Lower lobe of right lung (tissue), 2 donors: Measurements from ENCODE around the gene SLC9A8. TPM values are rescaled to one million over a fixed set of nuclear protein-coding genes. Genes with fewer than 3 reads are reported as not detected.

Experiments used
- ATAC-seq, 2 donors: fragments of 200-7000 bp; cut with Tn5 transposase; one replicate each; pipeline ENCODE4 v1.9.1; 2020 to 2022; ENCODE audit warnings: mild to moderate bottlenecking in 2 of 2, moderate library complexity in 2 of 2
- DNase-seq: peaks from one replicate; pipeline ENCODE4 v3.0.0-alpha.2; 2020
- H3K27ac ChIP-seq: fragments of 200-600 bp; one replicate; pipeline ENCODE4 v1.8.0; 2022
- H3K27me3 ChIP-seq: fragments of 200-600 bp; one replicate; pipeline ENCODE4 v1.8.0; 2022; ENCODE audit warnings: low read depth
- H3K36me3 ChIP-seq: fragments of 200-600 bp; one replicate; pipeline ENCODE4 v1.8.0; 2022; ENCODE audit warnings: mild to moderate bottlenecking
- H3K4me1 ChIP-seq: fragments of 200-600 bp; one replicate; pipeline ENCODE4 v1.8.0; 2022
- H3K4me3 ChIP-seq: fragments of 200-600 bp; one replicate; pipeline ENCODE4 v1.8.0; 2022; ENCODE audit warnings: mild to moderate bottlenecking
- H3K9me3 ChIP-seq: fragments of 200-600 bp; one replicate; pipeline ENCODE4 v1.8.0; 2022
- intact Hi-C: fragments of 100-400 bp; cut with DNase I; formaldehyde crosslinking; loops from one replicate; pipeline ENCODE4 v1.11.0; 2022
- total RNA-seq: library from RNA; stranded (reverse); fragmentation: NEBNext Ultra II Directional; extraction: Animal tissue kit (Norgen Biotek cat#: 25700); gene quantifications from one replicate; pipeline ENCODE4 v1.2.1, GENCODE V29; 2021
- TF ChIP-seq, protein P1 (sequence below): fragments of 200-600 bp; IDR thresholded peaks from one replicate; pipeline ENCODE4 v1.8.0; 2022; ENCODE audit warnings: antibody characterized with exemption, mild to moderate bottlenecking
- donor health status: DM: no; HTN: yes; CAD: no; lungs with severe emphysema.

The SLC9A8 gene
- total RNA-seq, 1 donor from 2014 or later, result 17.7 TPM

DNA sequence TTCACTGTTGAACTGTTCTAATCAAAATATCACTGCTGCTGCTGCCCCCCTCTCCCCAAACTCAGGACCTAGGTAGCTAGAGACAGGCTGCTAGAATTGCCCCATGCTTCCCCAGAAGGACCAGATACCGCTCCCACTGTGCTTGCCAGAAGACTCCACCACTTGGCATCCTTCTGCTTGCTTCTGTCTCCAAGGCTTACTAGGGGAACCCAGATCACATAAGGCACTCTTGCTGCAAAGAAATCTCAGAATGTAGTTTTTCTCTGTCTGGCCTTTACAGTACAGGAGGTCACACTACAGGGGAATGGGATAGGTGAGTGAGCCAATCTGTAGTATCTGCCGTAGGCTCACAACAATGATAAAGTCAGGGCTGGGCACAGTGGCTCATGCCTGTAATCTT, 21.5 kb upstream of the SLC9A8 start:
- TF ChIP-seq, protein P1, sequence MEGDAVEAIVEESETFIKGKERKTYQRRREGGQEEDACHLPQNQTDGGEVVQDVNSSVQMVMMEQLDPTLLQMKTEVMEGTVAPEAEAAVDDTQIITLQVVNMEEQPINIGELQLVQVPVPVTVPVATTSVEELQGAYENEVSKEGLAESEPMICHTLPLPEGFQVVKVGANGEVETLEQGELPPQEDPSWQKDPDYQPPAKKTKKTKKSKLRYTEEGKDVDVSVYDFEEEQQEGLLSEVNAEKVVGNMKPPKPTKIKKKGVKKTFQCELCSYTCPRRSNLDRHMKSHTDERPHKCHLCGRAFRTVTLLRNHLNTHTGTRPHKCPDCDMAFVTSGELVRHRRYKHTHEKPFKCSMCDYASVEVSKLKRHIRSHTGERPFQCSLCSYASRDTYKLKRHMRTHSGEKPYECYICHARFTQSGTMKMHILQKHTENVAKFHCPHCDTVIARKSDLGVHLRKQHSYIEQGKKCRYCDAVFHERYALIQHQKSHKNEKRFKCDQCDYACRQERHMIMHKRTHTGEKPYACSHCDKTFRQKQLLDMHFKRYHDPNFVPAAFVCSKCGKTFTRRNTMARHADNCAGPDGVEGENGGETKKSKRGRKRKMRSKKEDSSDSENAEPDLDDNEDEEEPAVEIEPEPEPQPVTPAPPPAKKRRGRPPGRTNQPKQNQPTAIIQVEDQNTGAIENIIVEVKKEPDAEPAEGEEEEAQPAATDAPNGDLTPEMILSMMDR, result no peak
- intact Hi-C loops, result no loop called here
- Histone ChIP-seq H3K27ac (peak overlapping the region; percentile 44), H3K27me3 (no peaks in the 10 kb centered on the region), H3K36me3 (no peaks in the 10 kb centered on the region), H3K4me3 (no peak overlapping the region), H3K9me3 (no peaks in the 10 kb centered on the region), H3K4me1 (peaks cover 44% of the 10 kb centered on the region)
- ATAC-seq, result no peak
- DNase-seq, result no peak

DNA sequence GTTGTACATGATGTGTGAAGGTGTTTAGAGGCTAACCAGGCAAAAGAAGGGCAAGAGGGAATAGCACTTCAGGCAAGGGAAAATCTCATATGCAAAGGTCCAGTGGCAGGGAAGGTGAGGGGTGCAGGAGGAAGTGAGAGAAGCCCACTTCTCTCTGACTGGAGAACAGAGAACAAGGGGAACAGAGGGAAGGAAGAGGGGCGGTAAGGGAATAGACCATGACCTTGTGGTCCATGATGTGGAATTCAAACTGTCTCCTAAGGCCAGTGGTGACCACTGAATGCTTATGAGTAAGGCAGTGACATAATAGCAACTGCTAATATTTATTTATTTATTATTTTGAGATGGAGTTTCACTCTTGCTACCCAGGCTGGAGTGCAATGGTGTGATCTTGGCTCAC, 20.6 kb upstream of the SLC9A8 start:
- ATAC-seq, result no peak
- intact Hi-C loops, result no loop called here
- H3K4me3 ChIP-seq, result no peak overlapping the region
- H3K27me3 ChIP-seq, result no peaks in the 10 kb centered on the region
- DNase-seq, result no peak
- H3K9me3 ChIP-seq, result no peaks in the 10 kb centered on the region
- TF ChIP-seq, protein P1, result no peak
- H3K4me1 ChIP-seq, result peaks cover 44% of the 10 kb centered on the region
- no peaks in the 10 kb centered on the region for H3K36me3 ChIP-seq
- no peak overlapping the region for H3K27ac ChIP-seq

DNA sequence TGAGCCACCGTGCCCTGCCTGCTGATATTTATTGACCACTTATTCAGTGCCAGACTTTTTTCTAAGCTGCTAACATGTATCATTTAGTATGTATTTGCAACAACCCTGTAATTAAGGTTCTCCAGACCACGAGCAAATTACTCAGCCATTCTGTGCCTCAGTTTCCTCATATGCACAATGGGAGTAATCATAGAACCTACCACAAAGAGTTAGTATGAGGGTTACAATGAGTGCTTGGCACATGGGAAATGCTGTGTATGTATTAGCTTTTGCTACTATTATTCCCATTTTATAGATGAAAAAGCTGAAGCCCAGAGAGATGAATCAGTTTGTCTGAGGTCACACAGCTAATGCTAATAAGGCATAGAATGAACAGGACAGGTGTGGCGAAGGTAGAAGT, 20.0 kb upstream of the SLC9A8 start:
- Histone ChIP-seq H3K27me3 (no peaks in the 10 kb centered on the region), H3K4me1 (peaks cover 44% of the 10 kb centered on the region), H3K27ac (no peak overlapping the region), H3K9me3 (no peaks in the 10 kb centered on the region), H3K4me3 (no peak overlapping the region), H3K36me3 (no peaks in the 10 kb centered on the region)
- no peak for DNase-seq
- TF ChIP-seq, protein P1, result no peak
- ATAC-seq, result no peak
- intact Hi-C loops, result no loop called here

DNA sequence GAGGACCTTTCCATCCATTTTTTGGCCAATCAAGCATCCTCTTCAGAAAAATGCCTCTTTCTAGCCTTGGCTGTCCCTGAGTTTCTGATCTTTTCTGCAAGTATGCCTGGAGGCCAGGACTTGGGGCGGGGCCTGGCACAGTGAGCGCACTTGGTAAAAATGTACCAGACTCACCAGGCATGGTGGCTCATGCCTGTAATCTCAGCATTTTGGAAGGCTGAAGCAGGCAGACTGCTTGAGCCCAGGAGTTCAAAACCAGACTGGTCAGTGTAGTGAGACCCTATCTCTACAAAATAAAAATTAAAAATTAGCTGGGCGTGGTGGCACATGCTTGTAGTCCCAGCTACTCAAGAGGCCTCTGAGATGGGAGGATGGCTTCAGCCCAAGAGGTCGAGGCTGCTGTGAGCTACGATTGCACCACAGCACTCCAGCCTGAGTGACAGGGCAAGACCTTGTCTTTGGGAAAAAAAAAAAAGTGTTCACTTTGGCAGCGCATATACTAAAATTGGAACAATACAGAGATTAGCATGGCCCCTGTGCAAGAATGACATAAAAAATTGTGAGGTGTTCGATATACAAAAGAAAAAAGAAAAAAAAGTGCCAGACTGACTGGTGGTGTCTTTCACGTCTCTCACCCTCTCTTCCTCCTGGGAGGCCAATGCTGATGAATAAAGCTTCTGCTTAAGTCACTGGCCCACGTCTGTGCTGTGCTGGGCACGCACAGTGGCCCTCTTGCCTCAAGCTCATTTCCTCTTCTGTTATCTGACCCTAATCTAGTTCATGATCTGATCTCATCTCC, 18.1 kb upstream of the SLC9A8 start:
- H3K27me3 ChIP-seq, result no peaks in the 10 kb centered on the region
- no peak overlapping the region for H3K4me3 ChIP-seq
- peaks cover 35% of the 10 kb centered on the region for H3K4me1 ChIP-seq
- H3K9me3 ChIP-seq, result no peaks in the 10 kb centered on the region
- TF ChIP-seq, protein P1, result no peak
- no peaks in the 10 kb centered on the region for H3K36me3 ChIP-seq
- intact Hi-C loops, result no loop called here
- H3K27ac ChIP-seq, result peak overlapping the region; percentile 15
- ATAC-seq (peak; percentile 69 to 81), DNase-seq (peak; percentile 65)

DNA sequence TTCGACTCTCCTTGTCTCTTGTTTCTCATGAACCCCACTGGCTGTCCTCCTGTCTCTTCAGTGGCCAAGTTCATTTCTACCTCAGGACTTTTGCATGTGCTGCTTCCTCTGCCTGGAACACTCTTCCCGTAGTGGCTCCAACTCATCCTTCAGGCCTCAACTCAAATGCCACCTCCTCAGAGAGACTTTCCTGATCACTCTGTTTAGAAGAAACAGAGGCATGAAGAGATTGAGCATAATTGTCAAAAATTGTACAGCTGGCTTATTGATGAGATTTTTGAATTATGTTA, 17.5 kb upstream of the SLC9A8 start:
- intact Hi-C loops, result no loop called here
- DNase-seq (no peak), ATAC-seq (no peak)
- Histone ChIP-seq H3K9me3 (no peaks in the 10 kb centered on the region), H3K27ac (peak overlapping the region; percentile 15), H3K27me3 (no peaks in the 10 kb centered on the region), H3K4me3 (no peak overlapping the region), H3K36me3 (no peaks in the 10 kb centered on the region), H3K4me1 (peaks cover 29% of the 10 kb centered on the region)
- TF ChIP-seq, protein P1, result no peak
